HG03175 (cell line): ENCODE results near the gene ZRANB3.
"Not testable (repeated sequence)": the region's sequence is repeated elsewhere in the genome, so short reads cannot be mapped to it uniquely, and the experiment has no call there.

ENCODE experiments used
- ATAC-seq: cut with Tn5 transposase; IDR thresholded peaks from one replicate; pipeline ENCODE4 v1.9.1; 2021; ENCODE audit warnings: mild to moderate bottlenecking, moderate library complexity; ENCODE audit not compliant: unreplicated experiment

The ZRANB3 gene

DNA sequence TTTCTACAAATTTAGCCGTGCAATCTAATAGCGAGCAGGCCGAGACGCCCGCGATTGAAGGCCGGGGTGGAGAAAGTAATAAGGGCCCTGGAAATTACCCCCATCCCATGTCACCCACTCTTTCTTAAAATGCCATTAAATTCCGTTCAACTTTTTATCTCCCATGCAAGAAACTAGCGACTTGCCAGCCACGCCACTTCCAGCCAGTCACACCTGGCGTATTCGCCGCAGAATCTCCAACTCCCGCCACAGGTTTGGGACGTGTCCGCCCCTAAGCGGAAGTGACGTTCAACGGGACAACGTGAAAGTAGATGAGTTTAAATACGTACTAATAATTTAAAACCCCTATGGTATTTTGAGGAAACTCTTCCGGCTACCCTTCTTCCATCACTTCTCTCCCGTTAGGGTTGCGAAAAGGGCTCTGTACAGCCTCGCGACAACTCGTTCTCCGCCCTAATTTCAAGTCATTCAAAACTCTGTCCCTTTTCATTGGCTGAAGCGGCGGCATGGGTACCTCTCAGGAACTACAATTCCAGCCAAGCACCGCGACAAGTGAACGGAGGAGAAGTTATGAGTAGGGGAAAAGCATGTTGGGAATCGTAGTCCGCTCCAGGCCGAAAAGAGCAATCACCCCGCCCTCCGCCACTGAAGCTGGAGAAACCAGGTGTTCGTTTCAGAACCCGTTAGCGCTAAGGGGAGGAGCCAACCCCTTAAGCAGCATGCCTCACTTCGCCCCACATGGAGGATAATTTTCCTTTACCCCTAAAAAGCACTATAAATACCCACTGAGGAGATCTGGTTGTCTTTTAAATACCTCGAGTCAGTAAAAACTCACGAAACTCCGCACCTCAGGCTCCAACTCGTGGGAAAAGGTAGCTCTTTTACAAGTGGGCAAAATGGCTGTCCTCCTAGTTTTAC lies at the start of gene ZRANB3:
Gene ZRANB3 (minus strand): TSS at position 906 of the 918 bp plus-strand sequence.
- ATAC-seq = peak; percentile 67

DNA sequence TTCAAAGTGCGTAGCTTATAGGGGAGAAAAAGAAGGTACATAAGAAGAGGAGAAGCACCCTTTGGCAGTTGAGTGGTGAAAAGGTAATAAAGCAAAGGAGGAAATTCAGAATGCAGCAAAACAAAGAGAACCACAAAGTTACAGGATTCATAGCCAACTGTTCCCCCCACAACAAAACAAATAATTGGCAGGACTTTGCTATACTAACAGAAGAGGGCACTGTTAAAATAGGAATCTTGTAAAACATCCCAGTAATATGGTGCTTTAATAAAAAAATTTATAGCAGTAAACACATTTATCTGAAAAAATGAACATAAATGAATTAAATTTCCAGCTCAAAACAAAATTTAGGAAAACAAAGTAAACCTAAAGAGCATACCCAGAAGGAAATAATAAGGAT lies 42.6 kb upstream of the ZRANB3 start:
- ATAC-seq = no peak

DNA sequence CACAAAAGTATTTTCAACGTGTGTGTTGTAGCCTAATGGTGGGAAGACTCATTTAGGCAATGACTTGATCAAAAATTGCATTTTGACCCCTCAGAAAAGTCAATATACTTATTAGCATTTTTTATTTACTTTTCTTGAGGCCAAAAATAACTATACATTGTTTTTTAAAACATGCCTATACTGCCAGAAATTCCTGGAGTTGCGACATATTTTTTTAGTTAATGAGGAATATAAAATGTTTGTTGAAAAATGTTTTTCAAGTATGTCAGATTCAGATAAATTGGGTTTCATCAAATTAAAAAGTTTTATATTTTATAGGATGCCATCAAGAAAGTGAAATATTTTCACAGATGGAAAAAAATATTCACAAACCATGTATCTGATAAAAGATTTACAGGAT lies 39.9 kb upstream of the ZRANB3 start:
- no peak for ATAC-seq

DNA sequence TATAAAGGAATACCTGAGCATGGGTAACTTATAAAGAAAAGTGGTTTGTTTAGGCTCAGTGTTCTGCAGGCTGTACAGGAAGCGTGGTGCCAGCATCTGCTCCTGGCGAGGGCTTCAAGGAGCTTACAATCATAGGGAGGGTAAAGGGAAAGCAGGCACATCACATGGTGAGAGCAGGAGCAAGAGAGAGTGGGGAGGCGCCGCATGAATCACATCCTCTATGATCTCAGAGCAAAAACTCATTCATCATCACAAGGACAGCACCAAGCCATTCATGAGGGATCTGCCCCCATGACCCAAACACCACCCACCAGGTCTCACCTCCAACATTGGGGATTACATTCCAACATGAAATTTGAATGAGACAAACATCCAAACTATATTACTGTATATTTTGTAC lies 32.8 kb upstream of the ZRANB3 start:
- no peak for ATAC-seq

DNA sequence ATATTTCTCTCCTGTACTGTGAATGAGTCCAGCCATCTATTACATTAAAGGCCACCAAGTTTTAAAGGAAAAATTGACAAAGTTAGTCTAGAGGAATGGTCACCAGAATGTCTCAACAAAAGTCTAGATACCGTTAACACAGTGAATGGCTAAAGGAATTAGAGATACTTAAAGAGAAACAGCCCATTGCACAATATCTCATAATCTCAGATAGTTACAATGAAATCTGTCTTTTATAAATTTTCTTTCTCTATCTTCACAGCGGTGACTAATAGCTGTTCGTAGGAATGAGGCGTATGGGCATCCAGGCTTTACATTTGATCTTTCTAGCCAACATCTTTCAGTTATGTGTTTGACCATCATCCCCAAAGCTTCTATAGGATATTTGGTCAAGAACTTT lies 30.9 kb upstream of the ZRANB3 start:
- no peak for ATAC-seq

DNA sequence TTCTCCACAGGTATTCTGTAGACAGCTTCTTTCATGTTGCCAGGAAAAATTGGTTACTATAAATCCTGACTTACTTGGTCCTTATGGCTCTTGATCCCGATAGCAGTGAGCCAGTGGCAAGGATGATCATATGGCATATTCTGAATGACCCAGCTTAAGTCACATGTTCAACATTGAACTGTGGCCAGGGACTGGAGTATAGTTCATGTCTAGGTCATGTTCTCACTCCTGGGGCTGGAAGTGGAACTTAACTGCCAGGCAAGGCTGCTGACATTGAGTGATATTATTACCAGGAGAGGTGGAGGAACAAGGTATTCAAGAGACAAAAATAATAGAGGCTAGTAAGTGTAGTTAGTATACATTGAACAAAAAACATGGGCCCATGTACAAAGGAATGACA lies 26.5 kb upstream of the ZRANB3 start:
- ATAC-seq = no peak

DNA sequence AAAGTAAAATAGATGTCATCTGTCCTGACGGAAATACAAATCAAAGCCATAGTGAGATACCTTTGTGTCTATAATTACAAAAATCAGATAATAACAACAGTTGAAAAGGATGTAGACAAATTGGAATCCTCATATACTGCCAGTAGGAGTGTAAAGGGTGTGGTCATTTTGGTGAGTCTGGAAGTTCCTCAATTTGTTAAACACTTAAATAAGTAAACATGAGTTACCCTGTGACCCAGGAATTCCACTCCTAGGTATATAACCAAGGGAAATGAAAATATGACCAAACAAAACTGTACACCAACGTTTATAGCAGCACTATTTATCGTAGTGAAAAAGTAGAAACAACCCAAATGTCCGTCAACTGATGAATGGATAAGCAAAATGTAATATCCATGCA lies 24.3 kb upstream of the ZRANB3 start:
- ATAC-seq = no peak

DNA sequence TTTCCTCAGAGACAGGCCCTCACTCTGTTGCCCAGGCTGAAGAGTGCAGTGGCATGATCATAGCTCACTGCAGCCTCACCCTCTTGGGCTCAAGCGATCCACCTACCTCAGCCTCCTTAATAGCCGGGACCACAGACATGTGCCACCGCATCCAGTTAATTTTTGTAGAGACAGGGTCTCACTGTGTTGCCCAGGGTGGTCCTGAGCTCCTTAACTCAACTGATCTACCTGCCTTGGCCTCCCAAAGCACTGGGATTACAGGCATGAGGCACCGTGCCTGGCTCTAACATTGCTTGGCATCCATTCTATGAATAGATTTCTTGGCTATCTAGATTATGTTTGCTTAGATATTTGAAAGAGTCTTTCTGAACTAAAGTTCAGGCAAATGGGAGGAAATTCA lies 21.9 kb upstream of the ZRANB3 start:
- no peak for ATAC-seq

DNA sequence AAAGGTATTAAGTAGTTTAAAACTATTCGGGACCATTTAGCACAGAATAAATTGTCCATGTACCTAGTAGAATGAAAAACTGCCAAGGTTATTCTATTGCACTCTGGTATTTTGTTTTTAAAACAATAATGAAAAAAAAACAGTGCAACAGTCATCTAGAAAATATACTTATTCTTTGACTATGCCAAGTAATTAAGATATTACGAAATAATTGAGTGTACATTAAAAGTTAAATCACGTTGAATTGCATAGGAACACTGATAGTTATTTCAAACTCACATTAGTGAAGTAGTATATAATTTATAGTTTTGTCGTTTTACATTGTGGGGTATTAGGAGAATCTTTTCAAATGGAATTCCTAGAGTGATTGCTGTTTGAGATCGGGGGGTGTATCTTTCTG lies 20.3 kb upstream of the ZRANB3 start:
- ATAC-seq = no peak

DNA sequence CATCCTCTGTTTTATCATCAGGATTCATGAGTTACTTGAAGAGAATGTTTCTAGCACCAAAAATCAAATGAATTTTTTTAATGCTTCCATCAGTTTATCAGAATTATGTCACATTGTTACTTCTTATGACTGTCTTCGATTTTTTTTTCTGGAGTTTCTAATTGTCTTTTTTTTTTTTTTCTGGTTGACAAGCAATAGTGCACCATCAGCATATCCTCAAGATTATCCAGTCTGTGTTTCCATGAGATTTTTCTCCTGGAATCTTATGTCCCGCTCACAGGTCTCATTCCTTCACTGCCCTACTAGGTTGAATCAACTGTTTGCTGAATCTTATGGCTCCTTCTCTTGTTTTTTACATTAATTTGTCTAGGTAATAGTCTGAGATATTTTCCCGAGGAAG lies 16.3 kb upstream of the ZRANB3 start:
- no peak for ATAC-seq

DNA sequence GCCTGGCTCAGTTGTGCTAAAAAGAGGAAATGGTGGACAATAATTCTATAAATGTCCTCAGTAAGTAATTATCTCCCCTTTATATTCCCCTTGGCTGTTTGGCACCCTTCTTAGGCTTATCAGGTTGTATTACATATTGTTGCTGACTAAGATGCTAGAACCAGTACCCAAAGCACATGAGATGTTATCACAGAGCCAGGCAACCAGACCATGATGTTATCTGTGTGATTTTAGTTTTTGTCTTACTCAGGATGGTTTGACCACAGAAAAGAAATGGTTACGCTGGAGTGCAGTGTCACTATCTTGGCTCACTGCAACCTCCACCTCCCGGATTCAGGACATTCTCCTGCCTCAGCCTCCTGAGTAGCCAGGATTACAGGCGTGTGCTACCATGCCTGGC lies 15.4 kb upstream of the ZRANB3 start:
- ATAC-seq = no peak

DNA sequence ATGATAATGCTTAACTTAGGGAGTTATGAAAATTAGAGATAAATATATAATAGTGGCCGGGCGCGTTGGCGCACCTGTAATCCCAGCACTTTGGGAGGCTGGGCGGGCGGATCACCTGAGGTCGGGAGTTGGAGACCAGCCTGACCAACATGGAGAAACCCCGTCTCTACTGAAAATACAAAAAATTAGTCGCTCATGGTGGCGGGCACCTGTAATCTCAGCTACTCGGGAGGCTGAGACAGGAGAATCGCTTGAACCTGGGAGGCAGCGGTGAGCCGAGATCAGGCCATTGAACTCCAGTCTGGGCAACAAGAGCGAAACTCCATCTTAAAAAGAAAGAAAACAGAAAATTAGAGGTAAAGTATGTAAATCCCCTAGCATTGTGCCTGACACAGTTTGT lies 2.5 kb upstream of the ZRANB3 start:
- ATAC-seq = not testable (repeated sequence)

DNA sequence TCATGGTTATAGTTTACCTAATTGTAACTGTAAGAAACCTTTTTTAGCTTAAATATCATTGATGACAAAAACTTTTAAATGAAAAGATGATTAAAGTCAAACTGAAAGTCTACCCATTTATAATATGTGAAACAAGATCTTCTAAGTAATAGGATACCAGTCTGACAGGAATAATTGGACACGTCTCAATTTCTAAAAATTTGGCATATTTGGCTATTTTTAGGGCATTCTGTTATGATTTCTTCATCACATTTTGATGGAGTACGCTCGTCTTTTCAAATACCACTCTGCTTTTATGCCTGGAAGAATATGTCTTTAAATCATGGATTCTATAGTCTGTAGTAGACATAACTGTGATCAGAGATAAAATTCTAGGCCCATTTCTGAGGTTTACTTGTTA lies 1.6 kb upstream of the ZRANB3 start:
- ATAC-seq = no peak

DNA sequence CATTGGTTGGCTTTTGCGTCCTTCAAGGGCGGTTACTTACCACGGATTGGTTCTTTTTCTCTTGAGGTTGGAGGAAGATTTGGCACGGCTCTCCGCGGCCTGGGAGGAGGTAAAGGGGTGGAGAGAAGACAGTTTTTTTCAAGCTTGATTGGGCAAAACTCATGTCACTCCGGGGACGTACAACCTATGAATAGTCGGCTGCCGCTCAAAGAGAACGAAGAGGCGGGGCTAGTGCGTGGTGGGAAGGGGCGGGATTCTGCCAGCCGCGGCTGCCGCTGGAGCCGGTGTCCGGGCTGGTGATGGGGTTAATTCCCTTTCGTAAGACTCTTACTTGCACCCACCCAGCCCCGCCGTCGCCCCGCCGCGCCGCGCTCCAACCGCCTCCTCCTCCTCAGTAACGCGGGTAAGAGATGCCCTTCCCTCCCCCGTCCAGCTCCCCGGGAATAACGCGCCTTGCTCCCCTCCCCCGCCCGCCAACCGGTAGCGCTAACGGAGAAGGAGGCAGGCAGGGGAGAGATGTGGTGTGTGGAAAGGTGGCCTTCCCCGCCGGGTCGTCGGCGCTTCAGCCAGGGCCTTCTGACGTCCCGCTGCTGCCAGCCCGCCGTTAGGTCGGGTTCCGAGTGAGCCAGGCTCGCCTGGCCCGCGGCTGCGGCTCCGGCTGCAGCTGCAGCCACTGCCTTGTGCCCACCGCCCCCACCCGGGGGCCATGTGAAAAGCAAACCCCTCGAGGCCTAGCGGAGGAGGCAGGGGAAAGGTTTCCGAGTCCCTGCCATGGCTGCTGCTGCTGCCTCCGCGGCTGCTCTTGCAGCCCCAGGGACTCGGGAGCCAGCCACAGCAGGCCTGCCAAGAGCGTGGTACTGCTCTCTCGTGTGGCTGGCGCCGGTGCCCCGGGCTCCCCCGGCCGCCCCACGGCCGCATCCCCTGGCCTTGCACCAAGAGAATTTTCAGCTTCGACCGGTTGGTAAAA lies 496 bp upstream of the ZRANB3 start, which contains the start of gene R3HDM1:
Gene R3HDM1 (plus strand): TSS at position 254 of the 967 bp plus-strand sequence. CDS start 73,362 bp downstream, outside the sequence.
- ATAC-seq = peak; percentile 76

DNA sequence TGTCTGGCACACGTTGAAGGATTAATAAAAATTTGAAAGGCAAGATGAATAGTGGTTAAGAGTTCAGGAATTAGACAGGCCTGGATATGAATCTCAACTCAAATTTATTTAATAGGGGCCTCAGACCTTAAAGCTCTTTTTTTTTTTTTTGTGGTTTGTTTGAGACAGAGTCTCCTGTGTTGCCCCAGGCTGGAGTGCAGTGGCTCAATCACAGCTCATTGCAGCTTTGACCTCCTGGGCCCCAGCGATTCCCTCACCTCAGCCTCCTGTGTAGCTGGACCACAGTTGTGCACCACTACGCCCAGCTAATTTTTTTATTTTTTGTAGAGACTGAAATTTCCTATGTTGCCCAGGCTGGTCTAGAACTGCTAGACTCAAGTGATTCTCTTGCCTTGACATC lies 3.0 kb downstream of the ZRANB3 start:
- no peak for ATAC-seq

DNA sequence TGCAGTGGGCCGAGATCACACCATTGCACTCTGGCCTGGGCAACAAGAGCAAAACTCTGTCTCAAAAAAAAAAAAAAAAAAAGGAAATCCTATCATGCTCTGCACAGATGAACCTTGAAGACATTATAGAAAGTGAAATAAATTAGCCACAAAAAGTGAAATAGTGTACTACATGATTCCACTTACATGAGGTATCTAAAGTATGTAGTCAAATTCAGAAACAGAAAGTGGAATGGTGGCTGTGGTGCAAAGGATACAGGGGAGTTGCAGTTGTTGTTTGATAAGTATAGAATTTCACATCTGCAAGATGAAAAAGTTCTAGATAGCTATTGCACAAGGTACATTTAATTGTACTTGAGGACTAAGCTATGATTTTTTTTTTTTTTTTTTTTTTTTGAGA lies 5.2 kb downstream of the ZRANB3 start:
- no peak for ATAC-seq

DNA sequence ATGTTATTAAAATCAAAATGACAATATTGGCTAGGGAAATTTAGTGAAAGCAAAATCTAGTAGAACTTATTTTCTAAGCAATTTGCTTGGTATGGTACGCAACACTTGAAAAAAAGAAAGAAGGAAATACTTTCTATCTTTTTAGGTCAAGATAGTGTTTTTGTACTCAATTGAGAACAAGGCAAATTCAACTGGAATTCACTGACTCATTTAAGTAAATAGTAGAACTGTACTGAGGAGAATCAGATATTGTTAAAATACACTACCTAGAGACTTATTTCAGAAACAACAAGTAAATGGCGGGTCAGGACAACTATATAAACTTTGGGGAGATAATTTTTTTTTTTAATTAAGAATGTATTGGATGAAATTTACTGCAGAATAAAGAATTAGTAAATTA lies 18.9 kb downstream of the ZRANB3 start:
- no peak for ATAC-seq

DNA sequence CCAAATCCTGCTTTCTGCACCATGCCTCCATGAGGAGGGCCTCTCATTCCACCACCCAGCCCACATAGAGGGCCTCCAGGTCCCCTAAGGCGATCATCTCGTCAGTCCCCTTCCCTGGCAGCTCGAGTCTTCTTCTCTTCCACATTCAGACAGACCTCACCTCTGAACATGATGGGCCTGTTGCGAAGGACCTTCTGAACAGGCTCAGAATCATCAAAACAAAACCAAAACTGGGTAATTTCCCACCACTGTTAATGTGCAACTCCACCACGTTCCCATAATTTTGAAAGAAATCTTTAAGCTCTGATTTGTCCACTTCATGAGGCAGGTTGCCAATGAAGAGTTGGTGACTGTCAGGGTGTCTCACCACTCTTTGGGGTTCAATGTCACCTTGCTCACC lies 20.4 kb downstream of the ZRANB3 start:
- ATAC-seq = no peak

DNA sequence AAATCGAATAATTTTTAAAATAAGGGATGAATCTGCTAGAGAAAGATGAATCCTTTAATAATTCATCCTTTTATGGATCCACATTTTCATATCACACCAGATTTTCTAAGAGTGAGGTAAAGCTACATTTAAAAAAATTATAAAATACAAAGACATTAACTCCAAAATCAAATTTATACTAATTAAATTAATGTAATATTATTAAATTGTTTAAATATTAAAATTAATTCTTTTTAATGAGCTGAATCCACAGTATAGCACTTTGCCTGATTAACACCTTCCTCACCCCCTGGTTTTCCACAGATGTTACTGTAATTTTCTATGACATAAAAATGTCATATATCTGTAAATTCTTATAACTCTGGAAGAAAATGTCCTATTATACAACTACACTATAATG lies 26.2 kb downstream of the ZRANB3 start:
- no peak for ATAC-seq

DNA sequence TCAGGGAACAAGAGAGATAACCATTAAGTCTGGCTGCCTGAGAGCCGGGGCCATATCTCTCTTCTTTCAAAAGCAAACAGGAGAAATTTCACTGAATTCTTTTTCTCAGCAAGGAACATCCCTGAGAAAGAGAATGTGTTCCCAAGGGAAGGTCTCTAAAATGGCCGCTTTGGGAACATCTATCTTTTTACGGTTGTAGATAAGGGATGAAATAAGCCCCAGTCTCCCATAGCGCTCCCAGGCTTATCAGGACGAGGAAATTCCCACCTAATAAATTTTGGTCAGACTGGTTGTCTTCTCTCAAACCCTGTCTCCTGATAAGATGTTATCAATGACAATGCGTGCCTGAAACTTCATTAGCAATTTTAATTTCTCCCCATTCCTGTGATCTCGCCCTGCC lies 32.4 kb downstream of the ZRANB3 start:
- ATAC-seq = not testable (repeated sequence)

DNA sequence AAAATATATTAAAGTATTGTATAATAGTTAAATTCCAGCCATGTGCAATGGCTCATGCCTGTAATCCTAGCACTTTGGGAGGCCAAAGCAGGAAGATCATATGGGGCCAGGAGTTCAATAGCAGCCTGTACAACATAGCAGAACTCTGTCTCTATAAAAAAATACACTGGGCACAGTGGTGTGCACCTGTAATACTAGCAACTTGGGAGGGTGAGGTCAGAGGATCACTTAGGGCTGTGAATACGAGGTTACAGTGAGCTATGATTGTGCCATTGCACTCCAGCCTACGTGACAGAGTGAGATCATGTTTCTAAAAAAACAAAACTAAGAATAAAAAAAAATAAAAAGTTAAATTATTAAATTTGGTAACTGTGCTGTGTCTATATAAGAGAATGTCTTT lies 36.1 kb downstream of the ZRANB3 start:
- ATAC-seq = no peak

DNA sequence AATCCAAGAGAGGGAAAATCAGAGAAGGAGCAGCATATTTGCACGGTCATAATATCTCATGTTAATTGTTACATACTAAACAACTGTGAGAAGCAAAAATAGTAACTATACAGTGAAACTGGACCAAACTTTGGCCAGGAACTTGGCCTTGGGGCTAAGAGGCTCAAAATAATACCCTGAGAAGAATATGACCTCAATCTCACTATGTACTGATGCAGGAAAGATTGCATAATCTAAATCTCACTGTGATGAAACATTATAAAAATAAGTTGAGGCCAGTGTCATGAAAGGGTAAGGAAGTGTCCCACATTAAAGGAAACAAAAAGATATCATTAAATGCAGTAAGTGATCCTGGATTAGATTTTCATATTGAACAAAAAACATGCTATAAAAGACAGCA lies 36.5 kb downstream of the ZRANB3 start:
- no peak for ATAC-seq
